BJ (cell line): ENCODE results near the gene CEP112. TPM values are rescaled to one million over a fixed set of nuclear protein-coding genes. Genes with fewer than 3 reads are reported as not detected.

Experiments
- CTCF ChIA-PET: fragments of 350-600 bp; formaldehyde crosslinking; extraction: SDS; loops from one replicate; lab custom pipeline; 2021; ENCODE audit warnings: antibody characterized with exemption, inconsistent platforms; lab: Yijun Ruan, JAX
- POLR2A ChIA-PET: fragments of 300-600 bp; sonication (Branson Sonifier 250); formaldehyde crosslinking; extraction: SDS; loops from one replicate; lab custom pipeline; 2021; ENCODE audit warnings: antibody characterized with exemption; lab: Charles Lee
- DNase-seq: peaks from one replicate; pipeline ENCODE4 v3.0.0-alpha.2; 2011; ENCODE audit warnings: low read depth
- H3K27me3 ChIP-seq: 2 replicates; pipeline ENCODE4 v1.6.0; 2011; ENCODE audit warnings: low read length; ENCODE audit not compliant: control insufficient read depth, insufficient read depth
- H3K36me3 ChIP-seq: 2 replicates; pipeline ENCODE4 v1.5.1; 2011; ENCODE audit warnings: low read length; ENCODE audit not compliant: control insufficient read depth, insufficient read depth
- H3K4me3 ChIP-seq: 2 replicates; pipeline ENCODE4 v1.5.1; 2011; ENCODE audit warnings: low read depth, mild to moderate bottlenecking, control low read depth, low read length
- polyA plus RNA-seq: library from polyadenylated mRNA; depleted of rRNA; stranded (reverse); fragments of >200 nt; gene quantifications from 2 replicates; pipeline ENCODE4 v1.2.3, GENCODE V29; 2011
- TF ChIP-seq, protein P1 (sequence below): IDR thresholded peaks from 2 replicates; pipeline ENCODE4 v1.5.1; 2011; ENCODE audit warnings: low read depth, mild to moderate bottlenecking, control low read depth, inconsistent platforms, low read length, moderate library complexity; ENCODE audit not compliant: insufficient read depth

CEP112 gene
- polyA plus RNA-seq, 1 experiment: 3.3 TPM

DNA sequence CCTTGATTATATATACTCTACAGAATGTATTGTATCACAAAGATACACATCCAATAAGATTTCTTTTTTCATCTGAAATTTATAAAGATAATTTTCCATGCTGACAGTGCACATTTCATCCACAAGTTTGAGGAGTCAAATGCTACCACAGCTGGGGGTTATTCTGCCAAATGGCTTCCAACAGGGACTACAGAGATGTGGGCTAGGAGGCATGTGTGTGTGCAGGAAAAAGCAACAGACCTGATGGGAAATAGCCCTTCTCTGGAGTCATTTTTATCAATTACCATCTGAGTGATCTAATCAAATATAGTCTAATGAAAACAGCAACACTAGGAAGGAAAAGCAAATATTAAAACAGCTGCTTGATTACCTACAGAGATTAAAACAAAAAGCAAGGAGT lies 290.5 kb downstream of the CEP112 start:
- DNase-seq: no peak
- H3K4me3 ChIP-seq: no peak overlapping the region
- CTCF ChIA-PET: no interaction called here
- H3K36me3 ChIP-seq: no peaks in the 10 kb centered on the region
- POLR2A ChIA-PET: no interaction called here
- TF ChIP-seq, protein P1, sequence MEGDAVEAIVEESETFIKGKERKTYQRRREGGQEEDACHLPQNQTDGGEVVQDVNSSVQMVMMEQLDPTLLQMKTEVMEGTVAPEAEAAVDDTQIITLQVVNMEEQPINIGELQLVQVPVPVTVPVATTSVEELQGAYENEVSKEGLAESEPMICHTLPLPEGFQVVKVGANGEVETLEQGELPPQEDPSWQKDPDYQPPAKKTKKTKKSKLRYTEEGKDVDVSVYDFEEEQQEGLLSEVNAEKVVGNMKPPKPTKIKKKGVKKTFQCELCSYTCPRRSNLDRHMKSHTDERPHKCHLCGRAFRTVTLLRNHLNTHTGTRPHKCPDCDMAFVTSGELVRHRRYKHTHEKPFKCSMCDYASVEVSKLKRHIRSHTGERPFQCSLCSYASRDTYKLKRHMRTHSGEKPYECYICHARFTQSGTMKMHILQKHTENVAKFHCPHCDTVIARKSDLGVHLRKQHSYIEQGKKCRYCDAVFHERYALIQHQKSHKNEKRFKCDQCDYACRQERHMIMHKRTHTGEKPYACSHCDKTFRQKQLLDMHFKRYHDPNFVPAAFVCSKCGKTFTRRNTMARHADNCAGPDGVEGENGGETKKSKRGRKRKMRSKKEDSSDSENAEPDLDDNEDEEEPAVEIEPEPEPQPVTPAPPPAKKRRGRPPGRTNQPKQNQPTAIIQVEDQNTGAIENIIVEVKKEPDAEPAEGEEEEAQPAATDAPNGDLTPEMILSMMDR: no peak
- H3K27me3 ChIP-seq: no peaks in the 10 kb centered on the region

DNA sequence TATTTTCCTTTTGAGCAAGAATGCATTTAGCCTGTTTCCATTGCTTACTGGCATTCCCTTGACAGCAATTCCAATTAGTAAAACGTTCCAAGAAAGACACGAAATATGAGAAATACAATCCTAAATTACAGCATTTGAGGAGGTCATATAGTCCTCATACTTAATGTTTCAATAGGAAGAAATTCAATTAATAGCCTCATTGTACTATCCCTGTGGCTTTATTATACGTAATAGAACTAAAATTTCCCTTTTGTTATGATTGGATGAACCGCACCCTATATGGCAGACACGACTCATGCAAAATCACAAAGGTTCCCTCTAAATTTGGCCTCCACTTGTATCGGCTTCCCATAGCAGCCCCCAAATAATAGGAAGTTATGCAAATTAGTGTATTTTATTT lies 291.7 kb downstream of the CEP112 start:
- ChIA-PET CTCF (no interaction called here), POLR2A (no interaction called here)
- TF ChIP-seq, protein P1: no peak
- DNase-seq: no peak
- H3K4me3 ChIP-seq: no peak overlapping the region
- H3K27me3 ChIP-seq: no peaks in the 10 kb centered on the region
- H3K36me3 ChIP-seq: no peaks in the 10 kb centered on the region

DNA sequence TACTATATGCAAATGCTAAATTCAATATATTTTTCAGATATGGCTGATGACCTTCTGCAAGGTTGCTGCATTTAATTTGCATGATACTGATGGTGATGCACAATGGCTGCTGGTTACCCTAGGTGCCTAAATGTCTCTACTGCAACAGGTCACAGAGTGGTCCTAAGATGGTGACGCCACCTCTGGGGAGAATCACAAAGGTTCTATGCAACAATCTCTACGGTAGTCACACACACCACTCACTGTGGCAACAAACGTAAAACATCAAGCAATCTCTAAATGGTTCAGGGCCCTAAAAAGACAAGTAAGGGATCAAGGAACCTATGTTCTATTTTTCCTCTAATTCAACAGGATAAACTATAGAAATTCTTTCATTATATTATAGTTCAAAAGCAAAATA lies 293.3 kb downstream of the CEP112 start:
- H3K27me3 ChIP-seq: no peaks in the 10 kb centered on the region
- H3K4me3 ChIP-seq: no peak overlapping the region
- POLR2A ChIA-PET: no interaction called here
- TF ChIP-seq, protein P1: no peak
- H3K36me3 ChIP-seq: no peaks in the 10 kb centered on the region
- no peak for DNase-seq
- CTCF ChIA-PET: no interaction called here

DNA sequence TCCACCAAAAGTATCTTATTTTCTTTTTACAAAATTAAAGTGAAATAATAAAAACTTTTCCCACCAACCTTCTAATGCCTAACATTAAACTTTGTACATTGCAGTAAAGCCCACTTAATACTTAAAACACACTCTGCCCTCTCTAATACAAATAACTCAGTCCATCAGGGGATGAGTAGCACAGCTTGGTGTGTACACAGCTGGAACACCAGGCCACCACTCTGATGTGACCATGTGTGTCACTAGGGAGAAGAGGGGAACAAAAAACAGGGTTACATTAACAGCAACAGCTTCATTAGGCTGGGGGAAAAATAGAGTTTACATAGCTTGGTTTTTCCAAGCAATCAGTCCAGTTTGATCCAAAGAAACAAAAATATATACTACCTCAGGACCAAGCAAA lies 295.0 kb downstream of the CEP112 start:
- H3K36me3 ChIP-seq: no peaks in the 10 kb centered on the region
- DNase-seq: no peak
- H3K27me3 ChIP-seq: no peaks in the 10 kb centered on the region
- no peak overlapping the region for H3K4me3 ChIP-seq
- POLR2A ChIA-PET: no interaction called here
- CTCF ChIA-PET: interaction anchor here (0.9 kb wide), 1 partner anchor 19 kb away, joined by 4 read pairs; no protein-coding TSS in a partner anchor
- TF ChIP-seq, protein P1: no peak

DNA sequence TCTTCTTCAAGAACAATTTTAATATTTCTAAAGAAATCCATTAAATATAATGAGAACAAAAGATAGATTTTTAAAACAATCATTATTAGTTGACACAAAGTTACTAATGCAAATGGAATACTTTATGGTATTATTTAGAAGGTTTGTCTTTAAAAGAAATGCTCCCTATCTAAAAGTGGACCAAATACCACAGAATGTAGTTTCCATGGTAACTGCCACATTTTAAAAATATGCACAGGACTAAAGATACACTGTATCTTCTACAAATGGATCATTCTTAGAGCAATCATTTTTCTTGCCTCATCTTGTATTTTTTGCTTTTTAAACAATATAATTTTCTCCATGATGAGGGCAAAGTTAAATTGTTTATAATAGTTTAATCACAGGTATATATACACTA lies 296.0 kb downstream of the CEP112 start:
- Histone ChIP-seq H3K36me3 (no peaks in the 10 kb centered on the region), H3K27me3 (no peaks in the 10 kb centered on the region), H3K4me3 (no peak overlapping the region)
- CTCF ChIA-PET: interaction anchor here (0.9 kb wide), 1 partner anchor 20 kb away, joined by 4 read pairs; no protein-coding TSS in a partner anchor
- POLR2A ChIA-PET: no interaction called here
- no peak for DNase-seq
- TF ChIP-seq, protein P1: no peak
